ENCODE measurements around the gene HACD2. TPM values are rescaled to one million over a fixed set of nuclear protein-coding genes. Genes with fewer than 3 reads are reported as not detected.

HACD2 gene
- total and polyA plus RNA-seq, 10 of the 15 experiments (the other 5 are each of a cell fraction or from before 2014, with no cell fraction given), result 9.1 to 30.0 (median 18.8) TPM

DNA sequence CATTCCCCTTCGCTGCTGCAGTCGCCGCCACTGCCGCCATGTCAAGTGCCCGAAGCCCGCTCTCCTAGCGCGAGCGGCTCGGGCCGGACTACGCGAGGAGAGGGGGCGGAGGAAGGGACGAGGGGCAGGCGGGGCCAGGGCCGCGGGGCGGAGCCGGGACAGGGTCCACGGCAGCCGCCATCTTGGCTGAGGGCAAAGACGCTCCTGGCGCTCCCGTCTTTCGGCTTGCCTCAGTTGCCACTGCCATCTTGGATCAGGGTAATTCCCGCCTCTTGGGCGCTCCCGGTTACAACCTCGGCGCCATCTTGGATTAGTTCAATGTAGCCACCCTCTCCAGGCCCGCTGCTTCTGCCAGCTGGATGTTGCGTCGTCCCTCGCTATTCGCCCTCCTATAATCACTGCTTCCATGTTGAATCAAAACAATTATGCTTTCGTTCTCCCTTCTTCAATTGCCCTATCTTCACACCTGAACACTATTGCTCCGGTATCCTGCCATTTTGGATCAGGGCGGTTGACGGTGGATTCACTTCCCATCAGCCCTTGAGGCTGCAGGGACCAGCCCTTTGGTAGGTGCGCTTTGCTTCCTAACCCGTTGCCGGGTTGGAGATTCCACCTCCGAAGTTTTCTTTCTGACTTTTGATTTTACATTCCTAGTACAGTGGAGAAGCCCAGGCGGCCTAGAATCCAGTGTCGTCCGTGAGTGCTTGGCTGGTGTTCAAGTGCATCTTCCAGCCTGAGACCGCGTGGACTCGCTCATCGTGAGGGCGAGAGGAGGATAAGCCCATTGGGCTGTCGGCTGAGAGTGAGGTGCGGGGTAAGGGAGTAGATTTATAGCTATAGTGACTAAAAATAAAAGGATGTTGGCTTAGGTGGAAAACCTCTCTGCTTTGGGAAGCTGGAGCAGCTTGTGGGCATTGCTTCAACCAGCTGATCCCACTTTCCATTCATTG is at the start of gene HACD2 (continued):
- TF ChIP-seq NFYA (IDR thresholded peaks at IDR 0.05; ENCODE audit: borderline replicate concordance, low read depth, low read length) (no peak), YY1 (IDR thresholded peaks at IDR 0.05; ENCODE audit: low read depth, low read length) (peak; percentile 99), IRF4 (IDR thresholded peaks at IDR 0.05; ENCODE audit: low read depth, low read length) (peak; percentile 69; the same call in 1 of the 2 replicates), TAF1 (IDR thresholded peaks at IDR 0.05; ENCODE audit: borderline replicate concordance, low read depth, low read length) (peak; percentile 82; the same call in 1 of the 2 replicates), FOXM1 (IDR thresholded peaks at IDR 0.05; ENCODE audit: low read depth, low read length) (no peak; the same call in 1 of the 2 replicates), SMAD1 (IDR thresholded peaks at IDR 0.05; ENCODE audit: low read depth, partially characterized antibody) (no peak), TCF12 (IDR thresholded peaks at IDR 0.05; ENCODE audit: low read depth, low read length) (no peak), CHD4 (IDR thresholded peaks at IDR 0.05) (no peak), IKZF2 (IDR thresholded peaks at IDR 0.05) (peak; percentile 92), ZNF384 (IDR thresholded peaks at IDR 0.05; ENCODE audit: borderline replicate concordance, low read depth, low read length) (peak; percentile 28; the same call in 1 of the 2 replicates), FOS (IDR thresholded peaks at IDR 0.05; ENCODE audit: borderline replicate concordance, extremely low read depth, insufficient read length) (no peak), BACH1 (IDR thresholded peaks at IDR 0.05; ENCODE audit: borderline replicate concordance) (peak; percentile 15), JUND (IDR thresholded peaks at IDR 0.05; ENCODE audit: low read depth, low read length) (no peak), CEBPB (IDR thresholded peaks at IDR 0.05; ENCODE audit: borderline replicate concordance in 1 of 2, low read depth in 2 of 2, low read length in 2 of 2) (no peak), ZNF24 (IDR thresholded peaks at IDR 0.05) (no peak), BRCA1 (IDR thresholded peaks at IDR 0.05; ENCODE audit: low read depth, low read length) (no peak), RBBP5 (conservative IDR thresholded peaks at IDR 0.05) (no peak), EED (IDR thresholded peaks at IDR 0.05; ENCODE audit: low read depth) (peak; percentile 83), TCF3 (IDR thresholded peaks at IDR 0.05; ENCODE audit: borderline replicate concordance, insufficient read depth, low read depth, low read length) (0 out of 2 replicates have a peak, but pooled peaks have one; percentile 47), LARP7 (IDR thresholded peaks at IDR 0.05) (no peak)
- TF ChIP-seq, protein P1, sequence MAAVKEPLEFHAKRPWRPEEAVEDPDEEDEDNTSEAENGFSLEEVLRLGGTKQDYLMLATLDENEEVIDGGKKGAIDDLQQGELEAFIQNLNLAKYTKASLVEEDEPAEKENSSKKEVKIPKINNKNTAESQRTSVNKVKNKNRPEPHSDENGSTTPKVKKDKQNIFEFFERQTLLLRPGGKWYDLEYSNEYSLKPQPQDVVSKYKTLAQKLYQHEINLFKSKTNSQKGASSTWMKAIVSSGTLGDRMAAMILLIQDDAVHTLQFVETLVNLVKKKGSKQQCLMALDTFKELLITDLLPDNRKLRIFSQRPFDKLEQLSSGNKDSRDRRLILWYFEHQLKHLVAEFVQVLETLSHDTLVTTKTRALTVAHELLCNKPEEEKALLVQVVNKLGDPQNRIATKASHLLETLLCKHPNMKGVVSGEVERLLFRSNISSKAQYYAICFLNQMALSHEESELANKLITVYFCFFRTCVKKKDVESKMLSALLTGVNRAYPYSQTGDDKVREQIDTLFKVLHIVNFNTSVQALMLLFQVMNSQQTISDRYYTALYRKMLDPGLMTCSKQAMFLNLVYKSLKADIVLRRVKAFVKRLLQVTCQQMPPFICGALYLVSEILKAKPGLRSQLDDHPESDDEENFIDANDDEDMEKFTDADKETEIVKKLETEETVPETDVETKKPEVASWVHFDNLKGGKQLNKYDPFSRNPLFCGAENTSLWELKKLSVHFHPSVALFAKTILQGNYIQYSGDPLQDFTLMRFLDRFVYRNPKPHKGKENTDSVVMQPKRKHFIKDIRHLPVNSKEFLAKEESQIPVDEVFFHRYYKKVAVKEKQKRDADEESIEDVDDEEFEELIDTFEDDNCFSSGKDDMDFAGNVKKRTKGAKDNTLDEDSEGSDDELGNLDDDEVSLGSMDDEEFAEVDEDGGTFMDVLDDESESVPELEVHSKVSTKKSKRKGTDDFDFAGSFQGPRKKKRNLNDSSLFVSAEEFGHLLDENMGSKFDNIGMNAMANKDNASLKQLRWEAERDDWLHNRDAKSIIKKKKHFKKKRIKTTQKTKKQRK (IDR thresholded peaks at IDR 0.05; ENCODE audit: low read depth, low read length), result no peak
- TF ChIP-seq, protein P2, sequence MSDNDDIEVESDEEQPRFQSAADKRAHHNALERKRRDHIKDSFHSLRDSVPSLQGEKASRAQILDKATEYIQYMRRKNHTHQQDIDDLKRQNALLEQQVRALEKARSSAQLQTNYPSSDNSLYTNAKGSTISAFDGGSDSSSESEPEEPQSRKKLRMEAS (IDR thresholded peaks at IDR 0.05; ENCODE audit: low read depth, low read length), result peak; percentile 47
- TF ChIP-seq, protein P3, sequence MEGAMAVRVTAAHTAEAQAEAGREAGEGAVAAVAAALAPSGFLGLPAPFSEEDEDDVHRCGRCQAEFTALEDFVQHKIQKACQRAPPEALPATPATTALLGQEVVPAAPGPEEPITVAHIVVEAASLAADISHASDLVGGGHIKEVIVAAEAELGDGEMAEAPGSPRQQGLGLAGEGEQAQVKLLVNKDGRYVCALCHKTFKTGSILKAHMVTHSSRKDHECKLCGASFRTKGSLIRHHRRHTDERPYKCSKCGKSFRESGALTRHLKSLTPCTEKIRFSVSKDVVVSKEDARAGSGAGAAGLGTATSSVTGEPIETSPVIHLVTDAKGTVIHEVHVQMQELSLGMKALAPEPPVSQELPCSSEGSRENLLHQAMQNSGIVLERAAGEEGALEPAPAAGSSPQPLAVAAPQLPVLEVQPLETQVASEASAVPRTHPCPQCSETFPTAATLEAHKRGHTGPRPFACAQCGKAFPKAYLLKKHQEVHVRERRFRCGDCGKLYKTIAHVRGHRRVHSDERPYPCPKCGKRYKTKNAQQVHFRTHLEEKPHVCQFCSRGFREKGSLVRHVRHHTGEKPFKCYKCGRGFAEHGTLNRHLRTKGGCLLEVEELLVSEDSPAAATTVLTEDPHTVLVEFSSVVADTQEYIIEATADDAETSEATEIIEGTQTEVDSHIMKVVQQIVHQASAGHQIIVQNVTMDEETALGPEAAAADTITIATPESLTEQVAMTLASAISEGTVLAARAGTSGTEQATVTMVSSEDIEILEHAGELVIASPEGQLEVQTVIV (IDR thresholded peaks at IDR 0.05; ENCODE audit: borderline replicate concordance, partially characterized antibody), result peak; percentile 41
